ENCODE data around the gene NOL4L.

GRCh38 chr20:32581839-32582658, 3.1 kb downstream of the NOL4L start:
- TF ChIP-seq CTCF (IDR thresholded peaks at IDR 0.05 in 8 of 11, conservative IDR thresholded peaks at IDR 0.05 in 3 of 11): no peak
- TF ChIP-seq POLR2A (IDR thresholded peaks at IDR 0.05): no peak
- TF ChIP-seq POLR2AphosphoS5 (IDR thresholded peaks at IDR 0.05): no peak
